AG04450 (cell line): ENCODE data around the gene ISY1. TPM values are rescaled to one million over a fixed set of nuclear protein-coding genes. Genes with fewer than 3 reads are reported as not detected.
"Not testable (repeated sequence)": the region's sequence is repeated elsewhere in the genome, so short reads cannot be mapped to it uniquely, and the experiment has no call there.

Source experiments
- CTCF ChIA-PET: fragments of 300-600, 350-600 bp; formaldehyde crosslinking; extraction: SDS; loops from one replicate; lab custom pipeline; 2022; ENCODE audit warnings: antibody characterized with exemption, inconsistent platforms; lab: Charles Lee
- POLR2A ChIA-PET: fragments of 350-600 bp; formaldehyde crosslinking; extraction: SDS; loops from one replicate; lab custom pipeline; 2021; ENCODE audit warnings: antibody characterized with exemption, inconsistent platforms; lab: Yijun Ruan, JAX
- DNase-seq: peaks from one replicate; pipeline ENCODE4 v3.0.0-alpha.2; 2011; ENCODE audit warnings: low read depth, low spot score
- H3K27ac ChIP-seq: one replicate; pipeline ENCODE4 v1.5.1; 2012; ENCODE audit warnings: low read depth, low read length, control low read depth
- H3K27me3 ChIP-seq: one replicate; pipeline ENCODE4 v1.6.0; 2012; ENCODE audit warnings: low read length; ENCODE audit not compliant: control insufficient read depth, insufficient read depth
- H3K4me3 ChIP-seq: 2 replicates; pipeline ENCODE4 v1.5.1; 2011; ENCODE audit warnings: mild to moderate bottlenecking, low read depth, low read length, control low read depth
- H3K9me3 ChIP-seq: 2 replicates; pipeline ENCODE4 v1.5.1; 2012; ENCODE audit warnings: low read length; ENCODE audit not compliant: control insufficient read depth, insufficient read depth
- CTCF ChIP-seq: IDR thresholded peaks from 2 replicates; pipeline ENCODE4 v1.5.1; 2011; ENCODE audit warnings: low read depth, low read length, control low read depth, inconsistent platforms
- polyA plus RNA-seq: library from polyadenylated mRNA; depleted of rRNA; stranded (reverse); fragments of >200 nt; gene quantifications from 2 replicates; pipeline ENCODE4 v1.2.3, GENCODE V29; 2011

The ISY1 gene
- polyA plus RNA-seq, 1 experiment: 34.3 TPM

GRCh38 chr3:129117134-129117533 lies 43.7 kb downstream of the ISY1 start:
- H3K4me3 ChIP-seq: no peak overlapping the region
- DNase-seq: no peak
- H3K27me3 ChIP-seq: no peaks in the 10 kb centered on the region
- no peak overlapping the region for H3K27ac ChIP-seq
- CTCF ChIA-PET: interaction anchor here (1.0 to 7.0 kb wide), 3 partner anchors 64 to 147 kb away, joined by 5 to 84 read pairs (median 5); no protein-coding TSS in a partner anchor
- POLR2A ChIA-PET: no interaction called here
- H3K9me3 ChIP-seq: no peaks in the 10 kb centered on the region; the same call in 1 of the 2 replicates
- no peak for TF ChIP-seq CTCF

DNA sequence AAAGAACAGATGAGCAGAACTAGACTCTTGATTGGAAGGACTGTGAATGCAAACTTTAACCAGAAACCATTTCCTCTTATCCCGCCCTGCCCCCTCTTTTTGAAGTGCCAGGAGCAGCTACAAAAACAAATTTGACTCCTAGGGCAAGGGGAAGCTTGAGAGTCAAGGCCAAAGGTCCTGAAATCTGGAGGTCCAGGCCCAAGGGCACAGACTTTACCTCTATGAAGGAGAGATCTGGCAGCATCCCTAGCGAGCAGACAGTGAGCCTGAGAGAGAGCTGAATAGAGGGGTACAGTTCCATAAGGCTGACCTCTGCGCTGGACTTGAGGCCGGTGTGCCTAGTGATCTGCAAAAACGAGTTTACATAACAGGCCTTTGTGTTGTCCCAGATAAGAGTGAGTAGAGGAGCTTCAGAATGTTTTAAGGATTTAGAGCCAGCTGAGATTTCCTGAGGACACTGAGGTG lies 44.3 kb downstream of the ISY1 start:
- DNase-seq: no peak
- ChIA-PET CTCF (interaction anchor here (0.5 to 1.0 kb wide), 2 partner anchors 59 to 146 kb away, joined by 3 to 5 read pairs; no protein-coding TSS in a partner anchor), POLR2A (interaction anchor here (0.6 kb wide), 1 partner anchor 18 kb away, joined by 5 read pairs; no protein-coding TSS in a partner anchor)
- TF ChIP-seq CTCF: no peak
- H3K9me3 ChIP-seq: no peaks in the 10 kb centered on the region; the same call in 1 of the 2 replicates
- no peaks in the 10 kb centered on the region for H3K27me3 ChIP-seq
- H3K27ac ChIP-seq: peak overlapping the region; percentile 21
- no peak overlapping the region for H3K4me3 ChIP-seq

GRCh38 chr3:129114455-129114854 lies 46.4 kb downstream of the ISY1 start:
- ChIA-PET POLR2A (no interaction called here), CTCF (interaction anchor here (2.9 kb wide), 1 partner anchor 144 kb away, joined by 9 read pairs; no protein-coding TSS in a partner anchor)
- H3K9me3 ChIP-seq: no peaks in the 10 kb centered on the region
- no peak overlapping the region for H3K27ac ChIP-seq
- DNase-seq: no peak
- no peak overlapping the region for H3K4me3 ChIP-seq
- H3K27me3 ChIP-seq: no peaks in the 10 kb centered on the region
- no peak for TF ChIP-seq CTCF

GRCh38 chr3:129112308-129113052 lies 48.4 kb downstream of the ISY1 start:
- no peak overlapping the region for H3K4me3 ChIP-seq
- no peaks in the 10 kb centered on the region for H3K27me3 ChIP-seq
- ChIA-PET POLR2A (interaction anchor here (0.7 kb wide), 1 partner anchor 37 kb away, joined by 4 read pairs; no protein-coding TSS in a partner anchor), CTCF (interaction anchor here (2.9 kb wide), 1 partner anchor 142 kb away, joined by 9 read pairs; no protein-coding TSS in a partner anchor)
- DNase-seq: no peak
- no peaks in the 10 kb centered on the region for H3K9me3 ChIP-seq
- H3K27ac ChIP-seq: no peak overlapping the region
- TF ChIP-seq CTCF: no peak

- DNase-seq, H3K4me3 ChIP-seq, H3K27me3 ChIP-seq, H3K9me3 ChIP-seq, H3K27ac ChIP-seq, CTCF ChIA-PET: not testable (repeated sequence)
- POLR2A ChIA-PET: interaction anchor here (0.7 kb wide), 1 partner anchor 38 kb away, joined by 4 read pairs; no protein-coding TSS in a partner anchor
These were observed 49.6 kb downstream of the ISY1 start for GRCh38 chr3:129111076-129111780.
